Measurements from ENCODE around the gene RHBDF2. TPM values are rescaled to one million over a fixed set of nuclear protein-coding genes. Genes with fewer than 3 reads are reported as not detected.

RHBDF2 gene
- total RNA-seq, 1 experiment from 2014 or later = 9.0 TPM

DNA sequence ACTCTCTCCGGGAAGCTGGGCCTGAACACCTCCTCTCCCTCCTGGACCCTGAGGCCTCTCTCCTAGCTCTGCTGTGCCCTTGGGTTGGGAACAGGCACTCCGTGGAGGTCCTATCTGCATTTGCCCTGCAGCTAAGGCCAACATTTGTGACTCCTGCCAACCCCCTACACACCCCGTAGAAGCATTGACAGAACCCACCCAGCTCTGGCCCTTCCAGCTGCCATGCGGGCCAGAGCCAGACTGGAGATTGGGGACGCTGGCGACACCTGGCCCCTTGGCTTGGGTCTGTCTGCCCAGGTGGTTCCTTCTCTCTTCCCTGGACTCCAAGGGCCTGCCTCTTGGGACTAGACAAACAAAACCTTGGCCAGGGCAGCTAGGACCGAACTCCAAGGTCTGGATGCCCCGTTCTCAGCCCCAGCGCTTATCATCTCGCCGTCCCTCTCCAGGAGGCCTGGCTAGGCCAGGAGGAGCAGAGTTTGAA is 644 bp upstream of the RHBDF2 start:
- DNase-seq (ENCODE audit: low spot score) = no peak

DNA sequence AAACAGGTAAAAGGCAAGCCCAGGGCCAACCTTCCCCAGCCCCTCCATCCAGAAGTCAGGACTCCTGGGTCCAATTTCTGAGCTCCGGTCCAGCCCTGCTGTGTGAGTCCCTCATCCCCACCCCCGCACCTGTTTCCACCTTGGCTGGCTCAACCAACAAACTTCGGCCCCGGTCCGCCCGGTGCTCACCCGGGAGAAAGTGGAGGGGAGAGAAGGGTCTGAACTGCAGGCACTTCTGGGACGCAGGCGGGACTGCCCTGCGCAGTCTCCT is 541 bp downstream of the RHBDF2 start:
- DNase-seq (ENCODE audit: low spot score) = no peak

DNA sequence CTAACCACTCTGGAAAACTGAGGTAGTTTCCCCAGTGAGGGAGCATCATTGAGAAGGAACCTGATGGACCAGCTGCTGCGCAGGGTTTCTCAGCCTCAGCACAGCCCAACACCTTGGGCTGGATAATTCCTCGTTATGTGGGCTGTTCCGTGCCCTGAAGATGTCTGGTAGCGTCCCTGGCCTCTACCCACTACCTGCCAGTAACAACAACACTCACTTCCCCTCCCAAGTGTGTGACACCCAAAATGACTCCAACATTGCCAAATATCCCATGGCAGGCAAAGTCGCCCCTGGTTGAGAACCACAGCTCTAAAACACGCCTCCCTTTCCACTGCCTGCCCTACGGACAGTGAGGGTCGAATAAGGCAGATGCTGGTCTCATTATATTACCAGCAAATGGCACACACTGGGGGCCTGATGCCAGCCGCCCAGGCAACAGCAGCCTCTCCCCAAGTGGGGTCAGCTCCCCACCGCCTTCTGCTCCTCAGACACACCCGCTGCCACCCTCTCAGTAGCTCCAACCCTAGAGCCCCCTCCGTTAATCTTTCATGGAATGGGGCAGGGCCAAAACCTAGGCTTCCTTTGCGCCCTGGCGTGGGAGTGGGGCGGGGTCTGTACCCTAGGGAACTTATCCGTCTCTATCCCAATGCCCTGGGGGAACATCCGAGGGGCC is 1.0 kb downstream of the RHBDF2 start:
- DNase-seq (ENCODE audit: low spot score) = no peak

DNA sequence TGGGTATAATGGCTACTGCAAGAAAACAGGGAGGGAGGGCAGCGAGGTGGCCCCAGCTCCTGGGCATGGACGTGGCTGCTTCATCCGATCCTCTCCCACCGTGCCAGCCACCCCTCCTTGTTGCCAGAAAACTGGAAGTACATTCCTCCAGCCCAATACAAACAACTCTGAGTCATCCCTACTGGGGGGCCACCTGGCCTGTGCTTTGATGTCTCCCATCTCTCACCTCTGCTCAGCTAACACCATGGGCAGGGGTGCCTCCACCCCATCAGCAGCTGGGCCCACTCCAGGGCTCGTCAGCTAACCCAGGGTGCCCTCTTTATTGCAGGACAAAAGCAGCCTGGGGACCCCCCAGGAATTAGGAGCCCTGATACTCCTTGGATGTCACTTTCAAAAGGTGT is 2.0 kb downstream of the RHBDF2 start:
- no peak for DNase-seq (ENCODE audit: low spot score)

DNA sequence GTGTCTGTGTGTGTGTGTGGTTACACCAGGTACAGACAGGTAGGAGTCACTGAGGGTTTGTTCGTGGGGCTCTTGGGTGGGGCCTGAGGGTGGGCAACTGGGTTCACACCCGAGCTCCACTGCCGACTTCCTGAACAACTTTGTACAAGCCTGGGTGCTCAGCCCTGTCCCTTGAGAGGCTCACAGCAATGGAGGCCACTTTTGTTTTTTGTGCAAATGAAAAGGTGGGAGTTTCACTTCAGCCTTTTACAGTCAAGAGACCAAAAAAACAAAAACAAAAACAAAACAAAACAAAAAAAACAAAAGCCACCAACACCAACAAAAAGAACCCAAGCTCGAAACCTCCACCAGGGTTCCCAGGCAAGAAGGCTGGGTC is 2.4 kb downstream of the RHBDF2 start:
- no peak for DNase-seq (ENCODE audit: low spot score)

DNA sequence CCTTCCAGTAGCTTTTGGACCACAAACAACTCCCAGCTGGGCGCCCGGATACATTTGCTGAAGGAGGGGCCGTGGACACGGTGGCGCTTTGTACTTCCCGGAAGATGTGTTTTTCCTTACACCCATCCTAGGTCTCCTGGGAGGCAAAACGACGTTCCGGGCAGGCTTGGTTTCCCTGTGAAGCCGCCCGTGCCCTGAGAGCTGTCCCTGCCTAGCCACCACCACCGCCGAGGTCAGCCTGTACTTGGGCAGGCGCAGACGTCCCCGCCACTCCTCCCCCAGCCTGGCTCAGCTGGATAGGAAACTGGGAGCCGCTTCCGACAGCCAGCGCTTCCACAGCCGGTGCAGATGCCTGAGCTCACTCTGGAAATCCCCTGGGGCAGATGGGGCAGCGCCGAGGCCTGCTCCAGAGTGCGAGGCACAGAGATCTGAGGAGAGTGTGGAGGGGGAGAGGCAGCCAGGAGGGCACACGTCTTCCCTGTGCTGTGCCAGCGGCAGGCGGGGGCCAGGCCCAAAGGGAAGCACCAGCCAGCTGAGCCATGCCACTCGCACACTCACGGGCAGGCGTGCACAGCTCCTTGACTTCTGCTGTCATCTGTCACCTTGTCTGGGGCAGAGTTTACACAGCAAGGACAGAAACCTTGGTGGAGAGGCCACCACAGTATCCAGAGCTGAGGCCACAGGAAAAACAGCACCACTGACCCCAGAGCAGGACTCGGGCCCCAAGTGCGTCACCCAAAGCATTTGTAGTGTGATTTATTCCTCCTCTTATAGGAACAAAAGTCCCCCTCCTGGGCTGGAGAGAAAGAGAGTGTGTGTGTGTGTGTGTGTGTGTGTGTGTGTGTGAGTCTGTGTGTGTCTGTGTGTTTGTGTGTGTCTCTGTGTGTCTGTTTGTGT is 3.0 kb downstream of the RHBDF2 start:
- peak; percentile 58 for DNase-seq (ENCODE audit: low spot score)

DNA sequence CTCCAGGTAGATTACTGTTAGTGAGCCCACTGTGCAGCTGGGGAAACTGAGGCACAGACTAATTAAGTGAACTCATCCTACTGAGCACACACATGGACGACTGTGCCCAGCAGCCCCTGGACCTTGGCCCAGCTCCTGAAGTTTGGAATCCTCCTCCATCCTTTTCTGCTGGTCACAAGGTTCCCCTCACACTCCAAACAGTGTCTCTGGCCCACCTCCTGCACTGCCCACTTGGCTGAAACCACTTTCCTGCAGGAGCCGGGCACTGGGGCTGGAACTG is 3.6 kb downstream of the RHBDF2 start:
- no peak for DNase-seq (ENCODE audit: low spot score)

DNA sequence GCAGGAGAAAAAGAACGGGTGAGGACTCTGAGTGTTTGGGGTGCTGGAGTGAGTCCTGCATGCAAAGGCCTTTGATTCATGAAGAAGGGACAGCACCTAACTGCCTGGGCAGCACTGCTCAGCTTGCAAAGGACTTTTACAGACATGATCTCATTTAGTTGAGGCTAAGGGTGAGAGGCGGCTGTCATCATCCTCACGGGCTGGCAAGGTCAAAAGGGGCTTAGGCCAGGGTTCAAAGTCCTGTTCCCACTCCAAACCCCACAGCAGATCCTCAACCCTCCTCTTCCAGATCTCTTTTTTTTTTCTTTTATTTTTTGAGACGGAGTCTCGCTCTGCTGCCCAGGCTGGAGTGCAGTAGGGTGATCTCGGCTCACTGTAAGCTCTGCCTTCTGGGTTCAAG is 4.8 kb downstream of the RHBDF2 start:
- DNase-seq (ENCODE audit: low spot score) = no peak

DNA sequence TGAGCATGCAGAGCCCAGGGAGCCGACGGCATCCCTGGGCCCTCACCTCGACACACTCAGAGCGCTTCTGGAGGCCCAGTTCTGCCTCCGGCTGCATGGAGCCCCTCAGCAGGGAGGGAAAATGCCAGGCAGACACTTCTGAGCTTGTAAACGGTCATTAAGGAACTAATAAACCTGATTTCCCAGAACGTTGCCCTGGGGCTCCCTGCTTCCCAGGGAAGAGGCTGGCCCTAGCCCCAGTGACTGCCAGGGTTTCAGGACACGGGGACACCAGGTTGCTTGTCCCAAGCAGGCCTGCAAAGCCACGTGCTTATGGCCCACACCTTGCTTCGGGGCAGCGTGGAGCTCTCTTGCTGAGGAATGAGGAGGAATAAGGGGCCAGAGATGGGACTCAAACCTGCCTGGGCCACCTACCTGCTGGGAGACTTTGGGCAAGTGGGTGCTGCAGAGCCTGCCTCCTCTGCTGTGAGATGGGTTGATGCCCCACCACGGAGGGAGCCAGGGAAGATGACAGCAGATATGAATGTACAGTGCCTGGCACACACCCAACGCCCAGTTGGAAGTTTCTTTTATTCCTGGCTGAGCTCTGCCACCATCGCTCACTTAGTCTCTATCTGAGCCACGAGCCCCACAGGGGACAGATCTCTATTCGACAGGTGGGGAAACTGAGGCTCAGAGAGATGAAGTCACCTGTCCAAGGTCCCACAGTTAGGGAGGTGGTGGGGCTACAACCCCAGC is 5.4 kb downstream of the RHBDF2 start:
- DNase-seq (ENCODE audit: low spot score) = no peak

DNA sequence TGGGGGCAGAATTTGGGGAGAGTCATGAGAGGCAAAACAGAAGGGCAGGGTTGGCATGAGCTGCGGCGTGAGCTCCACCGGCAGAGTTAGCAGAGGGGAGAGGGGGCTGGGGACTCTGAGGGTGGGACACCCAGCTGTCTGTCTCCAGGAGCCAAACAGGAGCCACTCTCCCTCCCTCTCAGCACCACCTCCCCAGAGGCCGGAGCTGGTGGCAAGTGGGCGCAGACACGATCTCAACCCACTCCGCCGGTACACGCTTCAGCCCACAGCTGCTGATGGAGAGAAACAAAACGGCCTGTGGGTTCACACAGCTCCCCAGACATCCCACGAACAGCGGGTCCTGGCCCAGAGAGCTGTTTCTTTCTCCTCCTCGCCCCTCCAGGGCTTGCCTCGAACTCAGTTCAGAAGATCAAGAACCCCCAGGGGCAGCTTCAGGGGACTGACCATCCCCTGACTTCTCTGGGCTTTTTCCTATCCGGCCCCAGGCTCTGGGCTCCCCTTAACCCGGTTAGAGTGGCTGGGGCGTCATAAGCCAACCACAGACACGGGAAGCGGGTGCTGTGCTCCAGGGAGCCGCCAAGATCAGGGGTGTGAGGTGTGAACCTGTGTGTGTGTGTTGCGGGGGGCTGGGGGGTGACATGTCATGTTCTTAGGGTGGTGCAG is 7.6 kb downstream of the RHBDF2 start:
- no peak for DNase-seq (ENCODE audit: low spot score)

DNA sequence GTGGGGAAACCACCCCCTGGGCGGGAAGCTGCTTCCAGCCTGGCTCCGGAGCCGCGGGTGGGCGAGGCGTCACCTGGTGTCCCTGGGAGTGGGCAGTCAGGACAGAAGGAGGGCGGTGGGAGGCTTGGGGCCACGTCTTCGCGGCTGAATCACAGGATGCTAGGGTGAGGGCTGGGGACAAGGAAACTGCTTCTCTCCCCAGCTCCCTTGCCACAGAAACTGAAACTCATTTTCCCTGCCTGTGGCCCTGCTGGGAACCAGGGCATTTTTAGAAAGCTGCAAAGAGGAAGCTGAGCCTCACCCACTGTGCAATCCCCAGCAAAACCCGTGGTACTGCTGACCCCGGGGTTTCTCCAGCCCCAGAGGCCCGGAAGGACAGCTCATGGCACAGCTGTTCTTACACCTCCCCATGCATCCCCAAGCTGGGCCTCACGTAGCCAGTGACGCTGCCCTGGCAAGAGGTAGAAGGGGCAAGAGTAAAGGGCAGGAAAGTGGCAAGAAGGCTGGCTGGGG is 8.2 kb downstream of the RHBDF2 start:
- peak; percentile 59 for DNase-seq (ENCODE audit: low spot score)

DNA sequence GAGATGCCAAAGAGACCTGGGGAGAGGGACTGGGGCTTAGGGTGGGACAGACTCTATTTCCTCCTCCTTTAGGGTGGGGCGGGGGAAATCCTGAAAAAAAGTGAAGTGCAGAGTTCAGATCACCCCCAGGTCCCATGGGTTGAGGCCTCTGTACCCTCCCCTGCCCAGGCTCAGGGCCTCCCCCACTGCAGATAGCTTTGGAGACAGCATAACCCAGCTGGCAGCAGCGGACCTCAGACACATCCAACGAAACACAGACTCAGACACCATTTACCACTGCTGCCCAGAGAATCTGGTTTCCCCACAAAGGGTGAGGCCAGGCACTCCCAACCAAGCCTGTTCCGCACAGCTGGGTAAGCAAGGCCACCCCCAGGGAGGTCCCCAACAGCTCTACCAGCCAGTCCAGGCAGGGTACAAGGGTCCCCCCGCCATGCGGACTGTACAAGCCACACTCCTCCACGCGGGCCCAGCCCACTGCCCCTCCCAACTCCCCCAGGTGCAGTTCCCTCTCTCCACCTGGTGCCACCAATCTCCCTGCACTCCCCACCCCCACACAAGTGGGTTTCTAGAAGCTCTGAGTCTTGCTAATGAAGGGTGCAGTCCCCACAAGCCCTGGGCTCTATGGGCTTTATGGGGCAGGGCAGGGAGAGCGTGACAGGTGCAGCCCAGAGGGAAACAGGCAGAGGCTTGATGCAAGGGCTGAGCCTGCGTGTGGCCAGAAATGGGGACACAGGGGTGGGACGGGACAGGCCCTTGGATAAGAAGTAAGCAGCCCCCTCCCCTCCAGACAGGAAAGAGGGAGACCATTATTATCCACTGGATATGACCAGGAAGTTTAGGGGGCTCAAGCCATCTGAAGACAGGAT is 8.9 kb downstream of the RHBDF2 start:
- no peak for DNase-seq (ENCODE audit: low spot score)

DNA sequence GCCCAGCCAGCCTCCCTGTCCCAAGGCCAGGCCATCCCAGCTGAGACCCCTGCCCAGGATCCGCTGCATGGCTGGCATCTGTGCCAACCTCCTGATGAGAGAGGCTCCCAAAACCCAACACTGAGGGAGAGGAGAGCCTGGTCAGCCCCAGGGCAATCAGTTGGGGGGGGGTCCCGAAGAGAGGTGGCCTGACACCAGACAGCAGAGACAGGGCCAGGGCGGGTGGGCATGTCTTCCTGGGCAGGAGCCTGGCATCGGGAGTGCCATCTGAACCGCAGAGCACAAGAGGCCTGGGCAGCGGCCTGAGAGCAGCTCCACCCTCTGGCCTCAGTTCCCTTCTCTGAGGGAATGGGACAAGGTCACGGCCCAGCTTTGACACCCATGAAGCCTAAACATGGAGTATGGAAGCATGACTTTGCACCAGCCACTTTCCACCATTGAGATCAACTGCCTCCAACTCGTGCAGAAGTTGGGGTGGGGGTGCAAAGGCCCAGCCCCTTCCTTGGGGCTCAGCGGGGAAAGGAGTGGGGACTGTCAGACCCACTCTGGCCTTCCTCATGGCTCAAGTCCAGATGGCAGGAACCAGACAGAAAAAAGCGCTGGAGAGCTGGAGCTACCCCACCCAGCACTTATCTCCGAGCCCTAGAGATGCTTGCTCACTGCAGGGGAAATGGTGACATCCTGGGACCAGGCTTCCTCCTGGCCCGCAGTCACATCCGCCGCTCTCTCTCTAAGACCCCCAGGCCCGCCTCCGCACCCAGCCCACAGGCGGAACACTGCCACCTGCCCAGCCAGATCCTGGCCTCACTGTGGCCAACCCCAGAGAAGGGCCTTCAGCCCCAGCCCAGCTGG is 9.7 kb downstream of the RHBDF2 start:
- no peak for DNase-seq (ENCODE audit: low spot score)

DNA sequence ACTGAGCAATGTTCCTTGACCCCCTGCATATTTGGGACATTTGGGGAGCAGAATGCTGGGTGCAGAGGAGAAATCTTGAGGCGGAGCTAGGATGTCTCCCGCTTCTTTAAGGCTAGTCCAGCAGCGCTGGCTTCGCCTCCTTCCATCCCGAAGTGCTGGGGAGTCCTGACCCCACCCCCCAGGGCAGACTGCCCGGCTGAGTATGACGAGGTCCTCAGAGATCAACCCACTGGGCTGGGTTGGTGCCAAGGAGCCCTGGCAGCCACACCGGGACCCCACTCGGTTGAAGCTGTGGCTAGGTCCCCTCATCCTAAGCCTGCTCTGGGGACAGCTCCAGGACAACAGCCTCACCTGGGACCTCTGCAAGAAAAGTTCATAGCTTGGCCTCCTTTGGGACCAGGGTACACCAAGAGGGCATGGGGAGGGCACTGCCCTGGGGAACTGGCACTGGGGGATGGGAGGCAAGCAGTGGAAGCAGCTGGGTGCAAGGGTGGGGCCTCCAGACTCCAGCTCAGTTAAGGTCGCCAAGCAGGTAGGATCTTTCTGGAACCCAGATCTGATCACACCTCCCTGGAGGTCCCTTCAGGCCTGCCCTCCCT is 11.0 kb downstream of the RHBDF2 start:
- no peak for DNase-seq (ENCODE audit: low spot score)

DNA sequence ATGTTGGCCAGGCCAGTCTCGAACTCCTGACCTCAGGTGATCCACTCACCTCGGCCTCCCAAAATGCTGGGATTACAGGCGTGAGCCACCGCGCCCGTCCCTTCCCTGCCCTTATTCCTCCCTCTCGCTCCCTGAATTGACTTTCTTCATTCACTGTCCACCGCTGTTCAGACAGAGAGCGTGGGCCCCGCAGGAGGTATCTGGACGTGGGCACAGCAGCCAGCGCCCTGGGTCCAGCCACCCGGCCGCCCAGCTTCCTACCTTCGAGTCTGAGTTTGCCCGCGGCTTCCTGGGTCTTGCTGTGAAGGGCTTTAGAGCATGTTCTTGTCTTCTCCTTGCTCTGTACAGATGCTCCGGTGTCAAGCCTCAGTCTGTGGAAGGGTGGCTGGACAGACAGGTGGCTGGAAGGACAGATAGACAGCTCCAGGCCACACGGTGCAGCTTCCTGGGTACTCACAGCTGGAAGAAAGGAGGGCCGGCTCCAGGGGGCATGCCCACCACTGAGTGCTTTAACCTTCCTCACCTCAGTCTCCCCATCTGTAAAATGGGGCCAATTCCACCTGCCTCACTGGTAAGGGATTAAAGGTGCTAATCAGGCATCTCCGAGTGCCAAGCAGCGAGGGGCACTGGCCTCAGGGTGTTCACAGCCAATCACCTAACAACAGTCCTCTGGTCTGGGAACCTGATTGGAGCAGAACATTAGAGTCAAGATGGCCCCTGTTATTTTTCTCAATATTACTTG is 13.6 kb downstream of the RHBDF2 start:
- DNase-seq (ENCODE audit: low spot score) = no peak

DNA sequence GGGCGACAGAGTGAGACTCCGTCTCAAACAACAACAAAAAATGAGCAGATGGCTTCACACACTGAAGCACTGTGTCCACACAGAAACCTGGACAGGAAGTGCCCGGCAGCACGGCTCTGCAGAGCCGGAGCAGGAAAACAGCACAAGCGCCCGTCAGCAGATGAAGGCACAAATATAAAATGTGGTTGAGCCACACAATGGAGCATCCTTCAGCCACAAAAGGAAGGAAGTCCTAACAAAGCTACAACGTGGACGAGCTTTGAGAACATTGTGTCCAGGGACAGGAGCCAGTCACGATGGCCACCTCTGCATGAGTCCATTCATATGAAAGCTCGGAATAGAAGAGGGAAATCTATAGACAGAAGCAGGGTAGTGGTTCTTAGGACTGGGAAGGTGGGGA is 15.7 kb downstream of the RHBDF2 start:
- DNase-seq (ENCODE audit: low spot score) = no peak

DNA sequence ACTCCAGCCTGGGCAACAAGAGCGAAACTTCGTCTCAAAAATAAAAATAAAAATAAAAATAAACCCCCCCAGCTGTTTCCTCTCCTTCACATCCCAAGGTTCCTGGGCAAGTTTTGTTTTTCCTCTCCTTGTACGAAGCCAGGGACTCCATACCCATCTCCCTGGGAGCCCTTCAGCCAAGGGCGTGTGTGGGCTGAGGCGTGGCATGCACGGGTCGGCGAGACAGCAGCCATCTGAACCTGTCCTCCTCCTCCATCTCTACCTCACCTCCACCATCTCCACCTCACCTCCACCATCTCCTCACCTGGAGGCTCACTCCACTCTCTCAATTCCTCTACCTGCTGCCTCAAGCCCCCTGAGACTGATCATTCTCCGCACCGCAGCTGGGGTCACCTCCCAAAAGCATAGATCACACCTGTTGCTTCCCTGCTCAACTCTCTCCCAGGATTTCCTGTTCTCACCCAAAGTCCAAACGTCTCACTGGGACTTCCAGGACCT is 16.9 kb downstream of the RHBDF2 start:
- no peak for DNase-seq (ENCODE audit: low spot score)

DNA sequence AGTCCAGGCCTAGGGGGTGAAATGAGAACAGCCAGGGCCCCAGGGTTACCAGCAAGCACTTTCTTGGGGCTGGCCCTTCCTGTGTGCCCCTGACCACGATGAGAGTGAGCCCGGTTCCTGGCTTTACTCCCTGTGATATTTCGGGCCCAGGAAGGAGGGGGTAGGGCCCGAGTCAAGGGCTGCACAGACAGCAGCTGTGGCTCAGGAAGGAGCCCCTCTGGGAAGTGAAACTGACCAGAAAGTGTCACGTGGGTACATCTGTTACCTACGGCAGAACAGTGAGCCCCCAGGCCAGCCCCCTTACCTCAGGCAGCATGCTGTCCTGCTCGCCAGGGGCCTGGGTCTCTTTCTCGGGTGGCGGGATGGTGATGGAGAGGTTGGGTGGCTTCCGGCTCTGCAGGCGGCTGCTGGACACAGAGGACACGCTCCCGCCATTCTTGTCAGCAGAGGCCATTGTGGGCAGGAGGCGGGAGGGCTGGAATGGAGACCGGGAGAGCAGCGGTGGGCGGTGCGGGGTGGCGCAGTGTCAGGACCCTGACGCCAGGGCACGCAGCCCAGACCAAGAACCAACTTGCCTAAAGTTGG is 20.1 kb downstream of the RHBDF2 start:
- DNase-seq (ENCODE audit: low spot score) = no peak

DNA sequence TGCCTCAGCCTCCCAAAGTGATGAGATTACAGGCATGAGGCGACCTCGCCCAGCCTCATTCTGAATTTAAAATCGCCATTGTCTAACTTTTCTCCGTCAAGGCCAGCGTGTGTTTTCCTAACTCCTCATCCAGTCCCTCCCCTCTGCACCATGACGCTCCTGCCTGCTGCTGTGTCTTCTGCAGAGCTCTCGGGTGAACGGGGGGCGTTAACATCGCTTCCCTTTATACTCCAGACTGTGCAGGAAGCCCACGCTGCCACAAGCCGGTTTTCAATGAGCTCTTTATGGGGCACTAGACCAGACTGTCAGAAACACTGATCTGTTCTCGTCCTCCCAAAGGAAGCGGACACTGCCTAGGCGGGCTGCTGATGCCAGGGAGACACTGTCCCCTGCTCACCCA is 20.6 kb downstream of the RHBDF2 start:
- no peak for DNase-seq (ENCODE audit: low spot score)
